GM12875 (cell line): ENCODE measurements around the gene MYZAP.

ENCODE experiments used
- H3K4me3 ChIP-seq: one replicate; pipeline ENCODE4 v1.5.1; 2011; ENCODE audit warnings: low read depth, low read length, control low read depth
- CTCF ChIP-seq: IDR thresholded peaks from 2 replicates; pipeline ENCODE4 v1.5.1; 2011; ENCODE audit warnings: low read depth, mild to moderate bottlenecking, control low read depth, inconsistent platforms, low read length, moderate library complexity, borderline replicate concordance; ENCODE audit not compliant: insufficient read depth

The MYZAP gene

GRCh38 chr15:57618325-57618724 is 26.6 kb downstream of the MYZAP start:
- H3K4me3 ChIP-seq: no peak overlapping the region
- TF ChIP-seq CTCF: no peak

GRCh38 chr15:57619746-57620145 is 28.0 kb downstream of the MYZAP start:
- no peak overlapping the region for H3K4me3 ChIP-seq
- 0 out of 2 replicates have a peak, but pooled peaks have one; percentile 2 for TF ChIP-seq CTCF

GRCh38 chr15:57624730-57625129 is 33.0 kb downstream of the MYZAP start:
- H3K4me3 ChIP-seq: no peak overlapping the region
- TF ChIP-seq CTCF: no peak

GRCh38 chr15:57625703-57626448 is 34.2 kb downstream of the MYZAP start:
- no peak overlapping the region for H3K4me3 ChIP-seq
- no peak for TF ChIP-seq CTCF

GRCh38 chr15:57626713-57627440 is 35.2 kb downstream of the MYZAP start:
- TF ChIP-seq CTCF: no peak

GRCh38 chr15:57631386-57632110 is 39.8 kb downstream of the MYZAP start:
- no peak overlapping the region for H3K4me3 ChIP-seq
- no peak for TF ChIP-seq CTCF

More at GRCh38 chr15:57626713-57627440, 35.2 kb downstream of the MYZAP start:
- no peak overlapping the region for H3K4me3 ChIP-seq
